HG03196 (cell line): ENCODE measurements around the gene GNAL.

Experiments
- ATAC-seq: cut with Tn5 transposase; IDR thresholded peaks from one replicate; pipeline ENCODE4 v1.9.1; 2021; ENCODE audit not compliant: unreplicated experiment

Gene GNAL

GRCh38 chr18:11808001-11808855 lies 119.2 kb downstream of the GNAL start:
- ATAC-seq: no peak

GRCh38 chr18:11809895-11810294 lies 120.8 kb downstream of the GNAL start:
- ATAC-seq: no peak

- ATAC-seq: no peak
Observed at GRCh38 chr18:11810379-11810778, 121.3 kb downstream of the GNAL start.

GRCh38 chr18:11811009-11811408 lies 121.9 kb downstream of the GNAL start:
- ATAC-seq: no peak

- ATAC-seq: no peak
Observed at GRCh38 chr18:11817229-11817628, 128.2 kb downstream of the GNAL start.

GRCh38 chr18:11818486-11819203 lies 129.6 kb downstream of the GNAL start:
- ATAC-seq: no peak

GRCh38 chr18:11819938-11820337 lies 130.9 kb downstream of the GNAL start:
- no peak for ATAC-seq

- ATAC-seq: no peak
Observed at GRCh38 chr18:11820697-11821096, 131.6 kb downstream of the GNAL start.

- ATAC-seq: no peak
Observed at GRCh38 chr18:11821208-11821607, 132.1 kb downstream of the GNAL start.

GRCh38 chr18:11821643-11822237 lies 132.7 kb downstream of the GNAL start:
- ATAC-seq: no peak

- ATAC-seq: no peak
Observed at GRCh38 chr18:11823545-11823944, 134.5 kb downstream of the GNAL start.

- no peak for ATAC-seq
Observed at GRCh38 chr18:11826836-11827235, 137.8 kb downstream of the GNAL start.

GRCh38 chr18:11828786-11829432 lies 139.8 kb downstream of the GNAL start:
- ATAC-seq: no peak

GRCh38 chr18:11830585-11830984 lies 141.5 kb downstream of the GNAL start:
- no peak for ATAC-seq

GRCh38 chr18:11831921-11832320 lies 142.9 kb downstream of the GNAL start:
- ATAC-seq: no peak

GRCh38 chr18:11834772-11835171 lies 145.7 kb downstream of the GNAL start:
- ATAC-seq: no peak

GRCh38 chr18:11839556-11839955 lies 150.5 kb downstream of the GNAL start:
- ATAC-seq: no peak

- no peak for ATAC-seq
Observed at GRCh38 chr18:11840493-11840892, 151.4 kb downstream of the GNAL start.

GRCh38 chr18:11842562-11842961 lies 153.5 kb downstream of the GNAL start:
- no peak for ATAC-seq

GRCh38 chr18:11844436-11844835 lies 155.4 kb downstream of the GNAL start:
- ATAC-seq: no peak

GRCh38 chr18:11845654-11846053 lies 156.6 kb downstream of the GNAL start:
- ATAC-seq: no peak
